ENCODE results near the gene GLIPR1L1. TPM values are rescaled to one million over a fixed set of nuclear protein-coding genes. Genes with fewer than 3 reads are reported as not detected.
"Not testable (repeated sequence)": the region's sequence is repeated elsewhere in the genome, so short reads cannot be mapped to it uniquely, and the experiment has no call there.

GLIPR1L1 gene
- polyA plus RNA-seq, 1 experiment: not detected

DNA sequence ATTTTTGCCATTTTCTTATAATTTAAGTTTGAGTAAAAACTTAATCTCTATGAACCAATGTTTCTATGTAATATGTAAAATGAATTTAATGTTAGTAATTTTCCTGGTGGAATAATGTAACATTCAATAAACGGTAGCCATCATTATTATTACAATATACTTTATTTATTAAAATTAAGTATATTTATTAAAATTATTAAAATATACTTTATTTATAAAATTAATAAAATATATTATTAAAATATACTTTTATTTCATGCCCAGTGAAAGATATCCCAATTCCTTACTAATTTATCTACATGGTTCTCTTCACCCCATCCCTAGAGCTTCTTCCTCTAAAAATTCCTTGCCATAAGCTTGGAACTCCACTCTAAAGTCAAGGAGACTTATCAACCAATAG lies 6.8 kb upstream of the GLIPR1L1 start:
- Histone ChIP-seq H3K36me3 (ENCODE audit: control insufficient read depth, insufficient read depth, low read length) (no peaks in the 10 kb centered on the region), H3K27me3 (ENCODE audit: control insufficient read depth, insufficient read depth, low read length) (no peaks in the 10 kb centered on the region), H3K4me3 (ENCODE audit: low read depth, low read length) (no peak overlapping the region)
- ChIA-PET POLR2A (no interaction called here), CTCF (no interaction called here)
- no peak for DNase-seq (ENCODE audit: low read depth)
- TF ChIP-seq, protein P1, sequence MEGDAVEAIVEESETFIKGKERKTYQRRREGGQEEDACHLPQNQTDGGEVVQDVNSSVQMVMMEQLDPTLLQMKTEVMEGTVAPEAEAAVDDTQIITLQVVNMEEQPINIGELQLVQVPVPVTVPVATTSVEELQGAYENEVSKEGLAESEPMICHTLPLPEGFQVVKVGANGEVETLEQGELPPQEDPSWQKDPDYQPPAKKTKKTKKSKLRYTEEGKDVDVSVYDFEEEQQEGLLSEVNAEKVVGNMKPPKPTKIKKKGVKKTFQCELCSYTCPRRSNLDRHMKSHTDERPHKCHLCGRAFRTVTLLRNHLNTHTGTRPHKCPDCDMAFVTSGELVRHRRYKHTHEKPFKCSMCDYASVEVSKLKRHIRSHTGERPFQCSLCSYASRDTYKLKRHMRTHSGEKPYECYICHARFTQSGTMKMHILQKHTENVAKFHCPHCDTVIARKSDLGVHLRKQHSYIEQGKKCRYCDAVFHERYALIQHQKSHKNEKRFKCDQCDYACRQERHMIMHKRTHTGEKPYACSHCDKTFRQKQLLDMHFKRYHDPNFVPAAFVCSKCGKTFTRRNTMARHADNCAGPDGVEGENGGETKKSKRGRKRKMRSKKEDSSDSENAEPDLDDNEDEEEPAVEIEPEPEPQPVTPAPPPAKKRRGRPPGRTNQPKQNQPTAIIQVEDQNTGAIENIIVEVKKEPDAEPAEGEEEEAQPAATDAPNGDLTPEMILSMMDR (IDR thresholded peaks at IDR 0.05; ENCODE audit: insufficient read depth, low read depth, low read length): no peak

DNA sequence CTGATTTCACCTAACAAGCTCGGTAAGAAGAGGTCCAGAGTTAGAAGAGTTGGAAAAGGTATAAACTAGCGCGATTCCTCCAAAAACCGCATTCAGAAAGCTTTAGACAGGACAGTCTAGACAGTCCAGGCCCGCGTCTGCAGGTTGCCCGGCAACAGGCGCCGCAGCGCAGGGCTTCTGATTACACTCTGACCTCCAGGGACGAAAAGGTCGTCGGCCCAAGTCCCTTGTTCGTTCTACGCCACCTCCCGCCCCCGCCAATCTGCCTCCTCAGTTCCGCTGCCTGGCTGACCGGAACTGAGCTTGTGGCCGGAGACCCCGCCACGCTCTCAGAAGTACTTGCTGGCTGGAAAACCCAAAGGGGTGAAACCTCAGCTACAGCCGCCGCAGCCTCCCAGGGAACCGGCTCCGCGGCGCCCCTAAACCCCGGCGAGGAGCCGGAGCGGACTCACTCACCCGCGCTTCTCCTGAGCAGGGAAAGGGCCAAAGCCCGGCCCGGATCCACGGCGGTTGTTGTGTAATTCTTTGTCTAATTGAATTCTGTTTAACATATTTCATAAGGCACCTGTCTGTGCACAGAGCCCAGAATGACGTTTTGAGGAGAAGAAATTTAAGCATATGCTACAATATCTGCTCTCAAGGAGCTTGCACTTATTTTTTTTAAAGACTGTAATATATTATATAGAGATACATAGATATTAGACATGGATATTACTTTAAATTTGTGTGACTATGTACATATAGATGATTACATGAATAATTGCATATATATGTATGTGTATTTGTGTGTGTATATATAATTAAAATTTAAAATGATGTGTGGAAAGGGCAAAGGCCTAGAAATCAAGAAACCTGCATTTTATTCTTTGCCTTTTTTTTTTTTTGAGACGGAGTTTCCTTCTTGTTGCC lies 4.3 kb upstream of the GLIPR1L1 start, which contains the start of gene CAPS2:
Gene CAPS2 (minus strand): TSS at position 407 of the 909 bp plus-strand sequence. CDS start 3,826 bp downstream, outside the sequence.
- DNase-seq (ENCODE audit: low read depth): no peak
- Histone ChIP-seq H3K27me3 (ENCODE audit: control insufficient read depth, insufficient read depth, low read length) (no peaks in the 10 kb centered on the region), H3K36me3 (ENCODE audit: control insufficient read depth, insufficient read depth, low read length) (no peaks in the 10 kb centered on the region), H3K4me3 (ENCODE audit: low read depth, low read length) (peak within 1 kb of the TSS; percentile 57)
- POLR2A ChIA-PET: interaction anchor here (1.3 kb wide), 1 partner anchor 150 kb away, joined by 3 read pairs; the partner anchor contains the start of gene GLIPR1
- CTCF ChIA-PET: interaction anchor here (0.9 to 1.9 kb wide), 3 partner anchors 10 to 155 kb away, joined by 3 to 5 read pairs (median 3); no protein-coding TSS in a partner anchor
- TF ChIP-seq, protein P1 (IDR thresholded peaks at IDR 0.05; ENCODE audit: insufficient read depth, low read depth, low read length): no peak

DNA sequence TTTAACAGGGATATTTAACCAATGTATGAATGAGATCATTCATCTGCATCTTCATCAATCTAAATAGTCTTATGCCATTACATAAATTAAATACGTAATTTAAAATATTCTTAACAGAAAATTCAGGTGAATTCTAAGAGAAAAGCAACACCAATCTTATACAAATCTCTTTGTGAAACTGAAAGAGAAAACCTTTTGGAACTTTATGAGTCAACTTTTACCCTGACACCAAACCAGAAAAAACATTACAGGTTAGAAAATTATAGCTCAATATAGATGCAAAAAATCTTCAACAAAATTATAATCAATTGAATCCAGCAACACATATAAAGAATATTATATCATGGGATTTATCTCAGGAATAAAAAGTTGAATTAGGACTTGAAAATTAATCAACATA lies 3.4 kb downstream of the GLIPR1L1 start:
- TF ChIP-seq, protein P1 (IDR thresholded peaks at IDR 0.05; ENCODE audit: insufficient read depth, low read depth, low read length): no peak
- CTCF ChIA-PET: no interaction called here
- no peak for DNase-seq (ENCODE audit: low read depth)
- no peaks in the 10 kb centered on the region for H3K27me3 ChIP-seq (ENCODE audit: control insufficient read depth, insufficient read depth, low read length)
- POLR2A ChIA-PET: no interaction called here
- no peak overlapping the region for H3K4me3 ChIP-seq (ENCODE audit: low read depth, low read length)
- no peaks in the 10 kb centered on the region for H3K36me3 ChIP-seq (ENCODE audit: control insufficient read depth, insufficient read depth, low read length)

DNA sequence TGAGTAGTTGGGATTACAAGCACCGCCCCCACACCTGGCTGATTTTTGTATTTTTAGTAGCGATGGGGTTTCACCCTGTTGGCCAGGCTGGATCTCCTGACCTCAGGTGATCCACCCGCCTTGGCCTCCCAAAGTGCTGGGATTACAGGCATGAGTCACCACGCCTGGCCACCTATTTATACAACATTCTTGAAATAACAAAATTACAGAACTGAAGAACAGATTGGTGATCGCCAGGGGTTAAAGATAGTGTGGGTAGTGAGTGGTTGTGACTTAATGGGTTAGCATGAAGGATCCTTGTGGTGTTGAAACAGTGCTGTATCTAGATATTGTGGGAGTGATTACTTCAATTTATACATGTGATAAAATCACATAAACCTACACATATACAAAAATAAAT lies 7.4 kb downstream of the GLIPR1L1 start:
- no peak overlapping the region for H3K4me3 ChIP-seq (ENCODE audit: low read depth, low read length)
- no peaks in the 10 kb centered on the region for H3K36me3 ChIP-seq (ENCODE audit: control insufficient read depth, insufficient read depth, low read length)
- ChIA-PET CTCF (interaction anchor here (1.1 kb wide), 1 partner anchor 8 kb away, joined by 3 read pairs; the partner anchor contains the start of gene GLIPR1L1), POLR2A (no interaction called here)
- TF ChIP-seq, protein P1 (IDR thresholded peaks at IDR 0.05; ENCODE audit: insufficient read depth, low read depth, low read length): no peak
- no peaks in the 10 kb centered on the region for H3K27me3 ChIP-seq (ENCODE audit: control insufficient read depth, insufficient read depth, low read length)
- no peak for DNase-seq (ENCODE audit: low read depth)

DNA sequence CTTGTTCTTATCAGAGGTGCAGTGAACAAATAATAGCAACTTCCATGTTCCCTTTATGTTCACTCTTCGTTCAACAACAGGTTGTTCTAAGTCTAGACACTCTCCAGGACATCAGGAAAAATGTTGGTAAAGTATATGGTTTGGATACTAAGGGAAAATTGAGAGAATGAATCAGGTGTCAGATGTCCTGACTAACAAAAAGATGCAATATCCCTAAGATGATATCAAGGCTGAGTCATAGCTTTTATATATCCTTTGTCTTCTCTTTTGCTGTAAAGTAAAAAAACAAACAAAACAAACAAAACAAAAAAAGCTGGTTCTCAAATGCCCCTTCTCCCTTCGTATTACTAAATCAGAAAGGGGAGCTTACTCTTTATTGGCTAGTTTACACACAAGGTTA lies 11.1 kb downstream of the GLIPR1L1 start:
- no peaks in the 10 kb centered on the region for H3K27me3 ChIP-seq (ENCODE audit: control insufficient read depth, insufficient read depth, low read length)
- POLR2A ChIA-PET: no interaction called here

DNA sequence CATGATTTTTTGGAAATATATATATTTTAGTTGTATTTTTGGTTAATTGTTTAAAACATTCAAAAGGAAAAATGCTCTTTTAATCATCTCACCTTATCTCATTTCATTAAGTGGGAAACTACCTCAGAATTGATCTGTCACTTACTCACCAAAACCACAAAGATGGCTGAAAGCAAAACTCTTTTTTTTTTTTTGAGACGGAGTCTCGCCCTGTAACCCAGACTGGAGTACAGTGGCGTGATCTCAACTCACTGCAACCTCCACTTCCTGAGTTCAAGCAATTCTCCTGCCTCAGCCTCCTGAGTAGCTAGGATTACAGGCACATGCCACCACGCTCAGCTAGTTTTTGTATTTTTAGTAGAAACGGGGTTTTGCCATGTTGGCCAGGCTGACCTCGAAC lies 11.7 kb downstream of the GLIPR1L1 start:
- CTCF ChIA-PET: interaction anchor here (3.1 kb wide), 1 partner anchor 12 kb away, joined by 11 read pairs; the partner anchor contains the start of gene GLIPR1L1
- POLR2A ChIA-PET: not testable (repeated sequence)

More for the DNA sequence above, 11.1 kb downstream of the GLIPR1L1 start:
- DNase-seq (ENCODE audit: low read depth): no peak
- CTCF ChIA-PET: no interaction called here
- Histone ChIP-seq H3K36me3 (ENCODE audit: control insufficient read depth, insufficient read depth, low read length) (no peaks in the 10 kb centered on the region), H3K4me3 (ENCODE audit: low read depth, low read length) (no peak overlapping the region)
- TF ChIP-seq, protein P1 (IDR thresholded peaks at IDR 0.05; ENCODE audit: insufficient read depth, low read depth, low read length): no peak

More for the DNA sequence above, 11.7 kb downstream of the GLIPR1L1 start:
- not testable (repeated sequence) for DNase-seq (ENCODE audit: low read depth); H3K4me3 ChIP-seq (ENCODE audit: low read depth, low read length); H3K27me3 ChIP-seq (ENCODE audit: control insufficient read depth, insufficient read depth, low read length); H3K36me3 ChIP-seq (ENCODE audit: control insufficient read depth, insufficient read depth, low read length)
